Activated gamma-delta T cell treated with Interleukin-2 at 50 U/mL for 16 hours (primary cell): ENCODE results near the gene KDM2B.

Source experiments
- DNase-seq: peaks from one replicate; pipeline ENCODE4 v3.0.0-alpha.2; 2020

KDM2B gene

GRCh38 chr12:121453629-121454028 is 127.2 kb downstream of the KDM2B start:
- DNase-seq: no peak

GRCh38 chr12:121452985-121453360 is 127.8 kb downstream of the KDM2B start:
- no peak for DNase-seq

- no peak for DNase-seq
These were observed 128.4 kb downstream of the KDM2B start for GRCh38 chr12:121452340-121452984.

GRCh38 chr12:121451961-121452339 is 128.9 kb downstream of the KDM2B start:
- DNase-seq: no peak

GRCh38 chr12:121448771-121449315 is 132.0 kb downstream of the KDM2B start:
- DNase-seq: no peak

- no peak for DNase-seq
These were observed 134.1 kb downstream of the KDM2B start for GRCh38 chr12:121446750-121447149.

GRCh38 chr12:121444842-121445202 is 136.0 kb downstream of the KDM2B start:
- no peak for DNase-seq

- no peak for DNase-seq
These were observed 136.6 kb downstream of the KDM2B start for GRCh38 chr12:121443911-121444841.

GRCh38 chr12:121443193-121443870 is 137.5 kb downstream of the KDM2B start:
- peak; percentile 52 for DNase-seq

- no peak for DNase-seq
These were observed 138.5 kb downstream of the KDM2B start for GRCh38 chr12:121442028-121442948.

GRCh38 chr12:121441555-121441954 is 139.3 kb downstream of the KDM2B start:
- DNase-seq: no peak

GRCh38 chr12:121440768-121441167 is 140.1 kb downstream of the KDM2B start:
- no peak for DNase-seq

- no peak for DNase-seq
These were observed 141.1 kb downstream of the KDM2B start for GRCh38 chr12:121439715-121440114.

- DNase-seq: no peak
These were observed 141.9 kb downstream of the KDM2B start for GRCh38 chr12:121438905-121439304.

GRCh38 chr12:121436706-121437105 is 144.1 kb downstream of the KDM2B start:
- DNase-seq: no peak

- DNase-seq: no peak
These were observed 147.9 kb downstream of the KDM2B start for GRCh38 chr12:121432740-121433480.

- no peak for DNase-seq
These were observed 149.9 kb downstream of the KDM2B start for GRCh38 chr12:121430833-121431415.

GRCh38 chr12:121428883-121429282 is 151.9 kb downstream of the KDM2B start:
- no peak for DNase-seq

- no peak for DNase-seq
These were observed 153.2 kb downstream of the KDM2B start for GRCh38 chr12:121427556-121428050.

GRCh38 chr12:121424624-121424975 is 156.2 kb downstream of the KDM2B start:
- no peak for DNase-seq
